Measurements from ENCODE around the gene GNG4. TPM values are rescaled to one million over a fixed set of nuclear protein-coding genes. Genes with fewer than 3 reads are reported as not detected.
"Not testable (repeated sequence)": the region's sequence is repeated elsewhere in the genome, so short reads cannot be mapped to it uniquely, and the experiment has no call there.

The GNG4 gene
- total and polyA plus RNA-seq, 9 of the 15 experiments (the other 6 are each of a cell fraction or from before 2014, with no cell fraction given) = 0.06 to 0.58 (median 0.08) TPM; not detected in 4

DNA sequence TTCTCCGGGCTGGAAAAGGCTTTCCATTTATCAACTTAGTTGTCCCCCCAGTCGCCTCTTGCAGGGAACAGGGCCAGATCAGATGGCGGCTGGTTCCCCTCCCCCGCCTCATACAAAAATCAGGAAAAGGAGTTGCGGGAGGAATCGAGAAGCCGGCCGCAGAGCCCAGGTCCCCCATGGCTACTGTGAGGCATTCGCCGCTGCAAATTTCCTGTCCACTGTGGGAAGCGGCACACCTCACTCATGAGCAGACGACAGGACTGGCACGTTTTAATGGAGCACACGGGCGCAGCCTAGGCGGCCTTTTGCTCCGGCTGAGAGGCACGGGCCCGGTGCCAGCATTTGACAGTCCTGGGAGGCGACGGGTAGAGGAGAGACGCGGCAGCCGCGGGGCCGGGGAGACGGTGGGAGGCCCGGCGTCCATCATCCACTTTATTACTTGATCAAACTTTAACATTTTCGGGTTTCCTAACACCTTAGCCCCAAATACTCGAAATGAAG is 1.1 kb downstream of the GNG4 start (continued):
- no peak for TF ChIP-seq ZNF280A (IDR thresholded peaks at IDR 0.05; ENCODE audit: low read depth, partially characterized antibody)
- no peak for TF ChIP-seq ZNF449 (CRISPR knock-in tag; IDR thresholded peaks at IDR 0.05)
- no peak for TF ChIP-seq ZNF316 (IDR thresholded peaks at IDR 0.05)
- no peak for TF ChIP-seq TEAD2 (tag; IDR thresholded peaks at IDR 0.05)
- no peak for TF ChIP-seq KAT2B (IDR thresholded peaks at IDR 0.05; ENCODE audit: low read depth, low read length)

DNA sequence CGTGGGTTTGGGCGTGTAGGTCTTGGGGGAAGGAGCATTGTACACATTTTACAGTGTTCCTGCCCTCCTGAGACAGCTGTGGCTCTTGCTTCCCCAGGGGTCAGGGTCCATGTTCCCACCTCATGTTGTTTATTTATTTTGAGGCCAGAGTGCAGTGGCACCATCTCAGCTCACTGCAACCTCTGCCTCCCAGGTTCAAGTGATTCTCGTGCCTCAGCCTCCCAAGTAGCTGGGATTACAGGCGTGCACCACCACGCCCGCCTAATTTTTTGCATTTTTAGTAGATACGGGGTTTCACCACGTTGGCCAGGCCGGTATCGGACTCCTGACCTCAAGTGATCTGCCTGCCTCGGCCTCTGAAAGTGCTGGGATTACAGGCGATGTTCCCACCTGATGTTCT is 2.0 kb downstream of the GNG4 start:
- ATAC-seq; H3K79me2 ChIP-seq (ENCODE audit: control insufficient read depth, insufficient read depth, low read length); H3K4me2 ChIP-seq (ENCODE audit: insufficient read depth, low read length); H3K9ac ChIP-seq (ENCODE audit: insufficient read depth in 1 of 2, low read depth in 2 of 2, low read length in 2 of 2); POLR2A ChIA-PET; H3K36me3 ChIP-seq (ENCODE audit: control insufficient read depth, insufficient read depth, low read length); CTCF ChIA-PET (ENCODE audit: low intra/inter-chr PET ratio); H3K4me3 ChIP-seq; intact Hi-C loops (cut with micrococcal nuclease); H4K20me1 ChIP-seq (replicated peaks; ENCODE audit: control insufficient read depth, insufficient read depth, low read length); H3K9me3 ChIP-seq (replicated peaks; ENCODE audit: control insufficient read depth, insufficient read depth, low read depth, low read length); FAIRE-seq; DNase-seq (ENCODE audit: extremely low read depth in 1 of 4, low spot score in 3 of 4); H2AFZ ChIP-seq (ENCODE audit: low read depth, low read length); H3K9me1 ChIP-seq (ENCODE audit: control insufficient read depth, insufficient read depth, low read length); H3K27ac ChIP-seq (ENCODE audit: extremely low read depth, low read depth, low read length); in situ Hi-C loops (cut with MboI); BruUV-seq (replicated peaks): not testable (repeated sequence)
- H3K4me1 ChIP-seq (replicated peaks in 1 of 2; ENCODE audit: control insufficient read depth in 2 of 2, insufficient read depth in 2 of 2, low read length in 2 of 2) = peaks cover 0 to 10% of the 10 kb centered on the region in 2 experiments; a peak in 2 of 5 replicates
- under 1% methylated on average over 12 of the region's 12 CpGs for whole genome bisulfite sequencing (ENCODE audit: insufficient coverage, low coverage, missing lambda C conversion rate)
- peaks cover 28 to 61% of the 10 kb centered on the region in 2 experiments for H3K27me3 ChIP-seq (ENCODE audit: control insufficient read depth in 2 of 2, insufficient read depth in 2 of 2, low read length in 2 of 2)

Measured in K562 (cell line).